HEK293 (cell line): ENCODE measurements around the gene CACNA1C.
A peak's percentile ranks its signal among the peaks of the same experiment; 100 is the strongest.

Experiments
- GFI1B ChIP-seq: fragments of 450-650 bp; formaldehyde crosslinking; IDR thresholded peaks from 2 replicates; pipeline ENCODE4 v1.5.1; 2016; ENCODE audit warnings: missing biosample characterization, missing genetic modification characterization
- GLIS1 ChIP-seq: fragments of 450-650 bp; formaldehyde crosslinking; IDR thresholded peaks from 2 replicates; pipeline ENCODE4 v1.5.1; 2016; ENCODE audit warnings: missing biosample characterization, missing genetic modification characterization
- YY2 ChIP-seq: fragments of 450-650 bp; formaldehyde crosslinking; IDR thresholded peaks from 2 replicates; pipeline ENCODE4 v1.5.1; 2016; ENCODE audit warnings: missing biosample characterization, missing genetic modification characterization
- ZBTB20 ChIP-seq: fragments of 450-650 bp; formaldehyde crosslinking; IDR thresholded peaks from 2 replicates; pipeline ENCODE4 v1.5.1; 2016; ENCODE audit warnings: missing biosample characterization, missing genetic modification characterization
- ZBTB7A ChIP-seq: fragments of 450-650 bp; formaldehyde crosslinking; IDR thresholded peaks from 2 replicates; pipeline ENCODE4 v1.5.1; 2016; ENCODE audit warnings: low read depth, missing biosample characterization, missing genetic modification characterization
- ZFP41 ChIP-seq: fragments of 450-650 bp; formaldehyde crosslinking; IDR thresholded peaks from 2 replicates; pipeline ENCODE4 v1.5.1; 2016; ENCODE audit warnings: missing biosample characterization, missing genetic modification characterization, borderline replicate concordance
- ZNF10 ChIP-seq: fragments of 450-650 bp; formaldehyde crosslinking; IDR thresholded peaks from 2 replicates; pipeline ENCODE4 v1.5.1; 2017; ENCODE audit warnings: missing biosample characterization, missing genetic modification characterization
- ZNF121 ChIP-seq: fragments of 450-650 bp; formaldehyde crosslinking; IDR thresholded peaks from 2 replicates; pipeline ENCODE4 v1.5.1; 2016; ENCODE audit warnings: missing biosample characterization, missing genetic modification characterization
- ZNF140 ChIP-seq: fragments of 450-650 bp; formaldehyde crosslinking; IDR thresholded peaks from 2 replicates; pipeline ENCODE4 v1.5.1; 2016; ENCODE audit warnings: missing biosample characterization, missing genetic modification characterization
- ZNF221 ChIP-seq: fragments of 450-650 bp; formaldehyde crosslinking; IDR thresholded peaks from 2 replicates; pipeline ENCODE4 v1.5.1; 2017; ENCODE audit warnings: missing biosample characterization, missing genetic modification characterization, borderline replicate concordance
- ZNF23 ChIP-seq: fragments of 450-650 bp; formaldehyde crosslinking; IDR thresholded peaks from 2 replicates; pipeline ENCODE4 v1.5.1; 2016; ENCODE audit warnings: missing biosample characterization, missing genetic modification characterization, borderline replicate concordance
- ZNF311 ChIP-seq: fragments of 450-650 bp; formaldehyde crosslinking; IDR thresholded peaks from 2 replicates; pipeline ENCODE4 v1.5.1; 2017; ENCODE audit warnings: missing biosample characterization, missing genetic modification characterization, borderline replicate concordance
- ZNF416 ChIP-seq: fragments of 450-650 bp; formaldehyde crosslinking; IDR thresholded peaks from 2 replicates; pipeline ENCODE4 v1.5.1; 2016; ENCODE audit warnings: missing biosample characterization, missing genetic modification characterization
- ZNF623 ChIP-seq: fragments of 450-650 bp; formaldehyde crosslinking; IDR thresholded peaks from 2 replicates; pipeline ENCODE4 v1.5.1; 2016; ENCODE audit warnings: missing biosample characterization, missing genetic modification characterization
- ZNF629 ChIP-seq: fragments of 450-650 bp; formaldehyde crosslinking; IDR thresholded peaks from 2 replicates; pipeline ENCODE4 v1.5.1; 2017; ENCODE audit warnings: missing biosample characterization, missing genetic modification characterization
- ZNF777 ChIP-seq: fragments of 450-650 bp; formaldehyde crosslinking; IDR thresholded peaks from 2 replicates; pipeline ENCODE4 v1.5.1; 2017; ENCODE audit warnings: missing biosample characterization, missing genetic modification characterization, borderline replicate concordance
- TF ChIP-seq, protein P1 (sequence below): fragments of 450-650 bp; formaldehyde crosslinking; IDR thresholded peaks from 2 replicates; pipeline ENCODE4 v1.5.1; 2016; ENCODE audit warnings: missing biosample characterization, missing genetic modification characterization
- TF ChIP-seq, protein P2 (sequence below): fragments of 450-650 bp; IDR thresholded peaks from 2 replicates; pipeline ENCODE4 v1.5.1; 2018; ENCODE audit warnings: missing biosample characterization, missing genetic modification characterization
- TF ChIP-seq, protein P3 (sequence below): fragments of 450-650 bp; formaldehyde crosslinking; IDR thresholded peaks from 2 replicates; pipeline ENCODE4 v1.5.1; 2016; ENCODE audit warnings: missing biosample characterization, missing genetic modification characterization
- TF ChIP-seq, protein P4 (sequence below): fragments of 450-650 bp; formaldehyde crosslinking; IDR thresholded peaks from 2 replicates; pipeline ENCODE4 v1.5.1; 2016; ENCODE audit warnings: missing biosample characterization, missing genetic modification characterization
- TF ChIP-seq, protein P5 (sequence below): fragments of 450-650 bp; formaldehyde crosslinking; IDR thresholded peaks from 2 replicates; pipeline ENCODE4 v1.5.1; 2016; ENCODE audit warnings: missing biosample characterization, missing genetic modification characterization
- TF ChIP-seq, protein P6 (sequence below): fragments of 450-650 bp; formaldehyde crosslinking; IDR thresholded peaks from 2 replicates; pipeline ENCODE4 v1.5.1; 2016; ENCODE audit warnings: missing biosample characterization, missing genetic modification characterization
- TF ChIP-seq, protein P7 (sequence below): fragments of 450-650 bp; formaldehyde crosslinking; IDR thresholded peaks from 2 replicates; pipeline ENCODE4 v1.5.1; 2017; ENCODE audit warnings: missing biosample characterization, mild to moderate bottlenecking, missing genetic modification characterization, moderate library complexity

Gene CACNA1C

DNA sequence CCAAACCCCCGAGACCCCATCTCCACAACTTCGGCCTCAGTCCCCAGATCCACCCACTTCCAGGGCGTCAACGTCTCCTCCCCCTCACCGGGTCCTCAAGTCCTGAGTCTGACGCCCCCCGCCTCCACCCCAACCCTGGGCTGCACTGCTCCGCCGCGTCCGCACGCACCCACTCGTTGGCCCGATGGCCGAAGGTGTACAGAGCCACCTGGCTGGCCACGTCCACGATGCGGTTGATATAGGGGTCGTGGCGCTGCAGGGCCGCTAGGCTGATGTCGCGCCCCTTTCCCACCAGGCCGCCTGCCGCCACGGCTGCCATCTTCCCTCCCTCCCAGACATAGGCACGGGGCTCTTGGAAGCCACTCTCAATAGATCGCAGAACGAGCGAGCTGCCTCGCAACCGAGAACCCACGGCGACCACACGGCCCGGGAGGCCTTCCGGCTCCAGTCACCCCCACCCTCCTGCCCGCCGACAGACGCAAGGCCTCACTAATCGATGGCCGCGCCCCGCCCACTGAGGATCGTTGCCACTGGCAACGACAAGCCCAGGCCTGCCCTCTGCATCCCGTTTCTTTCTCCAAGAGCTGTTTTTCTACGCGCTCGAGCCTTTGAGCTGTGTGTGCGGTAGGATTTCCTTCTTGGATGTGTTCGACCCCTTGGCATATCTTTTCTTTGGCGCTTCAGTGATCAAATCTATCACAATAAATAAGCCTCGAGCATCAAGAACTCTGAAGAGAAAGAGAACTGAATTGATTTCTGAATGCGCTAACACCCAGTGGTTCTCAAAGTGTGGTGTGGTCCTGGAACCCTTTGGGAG, 48.5 kb upstream of the CACNA1C start, which contains the start of gene DCP1B (continued):
- TF ChIP-seq ZNF23 (tag by site-specific recombination), result no peak
- TF ChIP-seq GFI1B (tag by site-specific recombination), result 0 out of 2 replicates have a peak, but pooled peaks have one; percentile 8
- TF ChIP-seq, protein P1, sequence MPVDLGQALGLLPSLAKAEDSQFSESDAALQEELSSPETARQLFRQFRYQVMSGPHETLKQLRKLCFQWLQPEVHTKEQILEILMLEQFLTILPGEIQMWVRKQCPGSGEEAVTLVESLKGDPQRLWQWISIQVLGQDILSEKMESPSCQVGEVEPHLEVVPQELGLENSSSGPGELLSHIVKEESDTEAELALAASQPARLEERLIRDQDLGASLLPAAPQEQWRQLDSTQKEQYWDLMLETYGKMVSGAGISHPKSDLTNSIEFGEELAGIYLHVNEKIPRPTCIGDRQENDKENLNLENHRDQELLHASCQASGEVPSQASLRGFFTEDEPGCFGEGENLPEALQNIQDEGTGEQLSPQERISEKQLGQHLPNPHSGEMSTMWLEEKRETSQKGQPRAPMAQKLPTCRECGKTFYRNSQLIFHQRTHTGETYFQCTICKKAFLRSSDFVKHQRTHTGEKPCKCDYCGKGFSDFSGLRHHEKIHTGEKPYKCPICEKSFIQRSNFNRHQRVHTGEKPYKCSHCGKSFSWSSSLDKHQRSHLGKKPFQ (tag by site-specific recombination), result no peak
- peak; percentile 30; the same call in 1 of the 2 replicates for TF ChIP-seq ZNF10 (tag by site-specific recombination)
- TF ChIP-seq, protein P2, sequence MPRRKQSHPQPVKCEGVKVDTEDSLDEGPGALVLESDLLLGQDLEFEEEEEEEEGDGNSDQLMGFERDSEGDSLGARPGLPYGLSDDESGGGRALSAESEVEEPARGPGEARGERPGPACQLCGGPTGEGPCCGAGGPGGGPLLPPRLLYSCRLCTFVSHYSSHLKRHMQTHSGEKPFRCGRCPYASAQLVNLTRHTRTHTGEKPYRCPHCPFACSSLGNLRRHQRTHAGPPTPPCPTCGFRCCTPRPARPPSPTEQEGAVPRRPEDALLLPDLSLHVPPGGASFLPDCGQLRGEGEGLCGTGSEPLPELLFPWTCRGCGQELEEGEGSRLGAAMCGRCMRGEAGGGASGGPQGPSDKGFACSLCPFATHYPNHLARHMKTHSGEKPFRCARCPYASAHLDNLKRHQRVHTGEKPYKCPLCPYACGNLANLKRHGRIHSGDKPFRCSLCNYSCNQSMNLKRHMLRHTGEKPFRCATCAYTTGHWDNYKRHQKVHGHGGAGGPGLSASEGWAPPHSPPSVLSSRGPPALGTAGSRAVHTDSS, result no peak
- TF ChIP-seq ZNF416 (tag by site-specific recombination), result no peak
- no peak for TF ChIP-seq ZNF221 (tag by site-specific recombination)
- TF ChIP-seq ZFP41 (tag by site-specific recombination), result no peak
- peak; percentile 67 for TF ChIP-seq ZBTB7A (tag by site-specific recombination)
- TF ChIP-seq, protein P3, sequence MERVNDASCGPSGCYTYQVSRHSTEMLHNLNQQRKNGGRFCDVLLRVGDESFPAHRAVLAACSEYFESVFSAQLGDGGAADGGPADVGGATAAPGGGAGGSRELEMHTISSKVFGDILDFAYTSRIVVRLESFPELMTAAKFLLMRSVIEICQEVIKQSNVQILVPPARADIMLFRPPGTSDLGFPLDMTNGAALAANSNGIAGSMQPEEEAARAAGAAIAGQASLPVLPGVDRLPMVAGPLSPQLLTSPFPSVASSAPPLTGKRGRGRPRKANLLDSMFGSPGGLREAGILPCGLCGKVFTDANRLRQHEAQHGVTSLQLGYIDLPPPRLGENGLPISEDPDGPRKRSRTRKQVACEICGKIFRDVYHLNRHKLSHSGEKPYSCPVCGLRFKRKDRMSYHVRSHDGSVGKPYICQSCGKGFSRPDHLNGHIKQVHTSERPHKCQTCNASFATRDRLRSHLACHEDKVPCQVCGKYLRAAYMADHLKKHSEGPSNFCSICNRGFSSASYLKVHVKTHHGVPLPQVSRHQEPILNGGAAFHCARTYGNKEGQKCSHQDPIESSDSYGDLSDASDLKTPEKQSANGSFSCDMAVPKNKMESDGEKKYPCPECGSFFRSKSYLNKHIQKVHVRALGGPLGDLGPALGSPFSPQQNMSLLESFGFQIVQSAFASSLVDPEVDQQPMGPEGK, result peak; percentile 96
- peak; percentile 94 for TF ChIP-seq ZNF777 (tag by site-specific recombination)
- TF ChIP-seq ZNF121 (tag by site-specific recombination), result peak; percentile 66
- TF ChIP-seq GLIS1 (tag by site-specific recombination), result peak; percentile 96
- peak; percentile 98 for TF ChIP-seq YY2 (tag by site-specific recombination)
- peak; percentile 88 for TF ChIP-seq ZNF629 (tag by site-specific recombination)
- TF ChIP-seq, protein P4, sequence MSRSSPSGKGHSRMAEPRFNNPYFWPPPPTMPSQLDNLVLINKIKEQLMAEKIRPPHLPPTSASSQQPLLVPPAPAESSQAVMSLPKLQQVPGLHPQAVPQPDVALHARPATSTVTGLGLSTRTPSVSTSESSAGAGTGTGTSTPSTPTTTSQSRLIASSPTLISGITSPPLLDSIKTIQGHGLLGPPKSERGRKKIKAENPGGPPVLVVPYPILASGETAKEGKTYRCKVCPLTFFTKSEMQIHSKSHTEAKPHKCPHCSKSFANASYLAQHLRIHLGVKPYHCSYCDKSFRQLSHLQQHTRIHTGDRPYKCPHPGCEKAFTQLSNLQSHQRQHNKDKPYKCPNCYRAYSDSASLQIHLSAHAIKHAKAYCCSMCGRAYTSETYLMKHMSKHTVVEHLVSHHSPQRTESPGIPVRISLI (tag by site-specific recombination), result peak; percentile 99
- TF ChIP-seq, protein P5, sequence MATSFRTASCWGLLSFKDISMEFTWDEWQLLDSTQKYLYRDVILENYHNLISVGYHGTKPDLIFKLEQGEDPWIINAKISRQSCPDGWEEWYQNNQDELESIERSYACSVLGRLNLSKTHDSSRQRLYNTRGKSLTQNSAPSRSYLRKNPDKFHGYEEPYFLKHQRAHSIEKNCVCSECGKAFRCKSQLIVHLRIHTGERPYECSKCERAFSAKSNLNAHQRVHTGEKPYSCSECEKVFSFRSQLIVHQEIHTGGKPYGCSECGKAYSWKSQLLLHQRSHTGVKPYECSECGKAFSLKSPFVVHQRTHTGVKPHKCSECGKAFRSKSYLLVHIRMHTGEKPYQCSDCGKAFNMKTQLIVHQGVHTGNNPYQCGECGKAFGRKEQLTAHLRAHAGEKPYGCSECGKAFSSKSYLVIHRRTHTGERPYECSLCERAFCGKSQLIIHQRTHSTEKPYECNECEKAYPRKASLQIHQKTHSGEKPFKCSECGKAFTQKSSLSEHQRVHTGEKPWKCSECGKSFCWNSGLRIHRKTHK, result no peak
- no peak for TF ChIP-seq ZNF623
- TF ChIP-seq ZNF140 (tag by site-specific recombination), result no peak
- TF ChIP-seq ZNF311 (tag by site-specific recombination), result no peak
- TF ChIP-seq, protein P6, sequence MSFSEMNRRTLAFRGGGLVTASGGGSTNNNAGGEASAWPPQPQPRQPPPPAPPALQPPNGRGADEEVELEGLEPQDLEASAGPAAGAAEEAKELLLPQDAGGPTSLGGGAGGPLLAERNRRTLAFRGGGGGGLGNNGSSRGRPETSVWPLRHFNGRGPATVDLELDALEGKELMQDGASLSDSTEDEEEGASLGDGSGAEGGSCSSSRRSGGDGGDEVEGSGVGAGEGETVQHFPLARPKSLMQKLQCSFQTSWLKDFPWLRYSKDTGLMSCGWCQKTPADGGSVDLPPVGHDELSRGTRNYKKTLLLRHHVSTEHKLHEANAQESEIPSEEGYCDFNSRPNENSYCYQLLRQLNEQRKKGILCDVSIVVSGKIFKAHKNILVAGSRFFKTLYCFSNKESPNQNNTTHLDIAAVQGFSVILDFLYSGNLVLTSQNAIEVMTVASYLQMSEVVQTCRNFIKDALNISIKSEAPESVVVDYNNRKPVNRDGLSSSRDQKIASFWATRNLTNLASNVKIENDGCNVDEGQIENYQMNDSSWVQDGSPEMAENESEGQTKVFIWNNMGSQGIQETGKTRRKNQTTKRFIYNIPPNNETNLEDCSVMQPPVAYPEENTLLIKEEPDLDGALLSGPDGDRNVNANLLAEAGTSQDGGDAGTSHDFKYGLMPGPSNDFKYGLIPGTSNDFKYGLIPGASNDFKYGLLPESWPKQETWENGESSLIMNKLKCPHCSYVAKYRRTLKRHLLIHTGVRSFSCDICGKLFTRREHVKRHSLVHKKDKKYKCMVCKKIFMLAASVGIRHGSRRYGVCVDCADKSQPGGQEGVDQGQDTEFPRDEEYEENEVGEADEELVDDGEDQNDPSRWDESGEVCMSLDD, result peak; percentile 91
- TF ChIP-seq, protein P7, sequence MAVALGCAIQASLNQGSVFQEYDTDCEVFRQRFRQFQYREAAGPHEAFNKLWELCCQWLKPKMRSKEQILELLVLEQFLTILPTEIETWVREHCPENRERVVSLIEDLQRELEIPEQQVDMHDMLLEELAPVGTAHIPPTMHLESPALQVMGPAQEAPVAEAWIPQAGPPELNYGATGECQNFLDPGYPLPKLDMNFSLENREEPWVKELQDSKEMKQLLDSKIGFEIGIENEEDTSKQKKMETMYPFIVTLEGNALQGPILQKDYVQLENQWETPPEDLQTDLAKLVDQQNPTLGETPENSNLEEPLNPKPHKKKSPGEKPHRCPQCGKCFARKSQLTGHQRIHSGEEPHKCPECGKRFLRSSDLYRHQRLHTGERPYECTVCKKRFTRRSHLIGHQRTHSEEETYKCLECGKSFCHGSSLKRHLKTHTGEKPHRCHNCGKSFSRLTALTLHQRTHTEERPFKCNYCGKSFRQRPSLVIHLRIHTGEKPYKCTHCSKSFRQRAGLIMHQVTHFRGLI (tag by site-specific recombination), result no peak
- peak; percentile 84 for TF ChIP-seq ZBTB20 (tag by site-specific recombination)
